ENCODE measurements around the gene PDCD10.

GRCh38 chr3:167675848-167676247 is 58.8 kb downstream of the PDCD10 start:
- TF ChIP-seq CTCF (conservative IDR thresholded peaks at IDR 0.05) (no peak), EZH2 (IDR thresholded peaks at IDR 0.05; ENCODE audit: low read depth) (no peak)
